T-cell (primary cell): Measurements from ENCODE around the gene EPB41L4A. TPM values are rescaled to one million over a fixed set of nuclear protein-coding genes. Genes with fewer than 3 reads are reported as not detected.

Source experiments
- ATAC-seq, 4 experiments: fragments of 200-7000 bp in 3 of 4; fragments of 150-1000 bp in 1 of 4; cut with Tn5 transposase; replicated peaks in 1 of 4; 1 replicate in 3 of 4; 2 replicates in 1 of 4; pipeline ENCODE4 v1.10.0; 2021; ENCODE audit warnings: moderate library complexity in 3 of 4, mild to moderate bottlenecking in 2 of 4, moderate number of reproducible peaks in 1 of 4
- CTCF ChIA-PET, 2 donors: fragments of 300-600 bp; sonication (Branson Sonifier 250); formaldehyde crosslinking; loops; one replicate each; lab custom pipeline; 2022; ENCODE audit warnings: antibody characterized with exemption in 2 of 2; lab: Charles Lee
- POLR2A ChIA-PET, 2 donors: fragments of 300-600 bp; sonication (Branson Sonifier 250); formaldehyde crosslinking; loops; one replicate each; lab custom pipeline; 2022; ENCODE audit warnings: antibody characterized with exemption in 2 of 2; lab: Charles Lee
- DNase-seq, 35 experiments: peaks; one replicate each; pipeline versions ENCODE4 v3.0.0 to v3.0.0-alpha.2; 2013 to 2023
- H3K27ac ChIP-seq: one replicate; pipeline ENCODE4 v1.5.1; 2013; ENCODE audit warnings: low read length
- H3K27me3 ChIP-seq, 2 experiments: replicated peaks in 1 of 2; 1 replicate in 1 of 2; 2 replicates in 1 of 2; pipeline versions ENCODE4 v1.6.1 to v1.7.0; 2013; ENCODE audit warnings: low read length in 1 of 2, mixed read lengths in 1 of 2; ENCODE audit not compliant: control insufficient read depth in 2 of 2, insufficient read depth in 2 of 2; ENCODE audit errors: extremely low read depth in 1 of 2
- H3K36me3 ChIP-seq, 2 donors: 1 replicate in 1 of 2; 2 replicates in 1 of 2; pipeline versions ENCODE4 v1.6.1 to v1.7.0; 2013; ENCODE audit warnings: low read length in 1 of 2; ENCODE audit not compliant: control insufficient read depth in 2 of 2, insufficient read depth in 1 of 2; ENCODE audit errors: extremely low read depth in 1 of 2
- H3K4me1 ChIP-seq, 2 experiments: 1 replicate in 1 of 2; 2 replicates in 1 of 2; pipeline versions ENCODE4 v1.6.1 to v1.7.0; 2013; ENCODE audit warnings: low read length in 2 of 2, mixed read lengths in 1 of 2; ENCODE audit not compliant: insufficient read depth in 2 of 2, control insufficient read depth in 1 of 2; ENCODE audit errors: extremely low read depth in 1 of 2
- H3K4me3 ChIP-seq, 2 donors: 1 replicate in 1 of 2; 2 replicates in 1 of 2; pipeline versions ENCODE4 v1.5.1 to v1.7.0; 2013; ENCODE audit warnings: mild to moderate bottlenecking in 2 of 2, low read length in 1 of 2, moderate library complexity in 1 of 2; ENCODE audit not compliant: control insufficient read depth in 1 of 2; ENCODE audit errors: extremely low read depth in 1 of 2
- H3K9me3 ChIP-seq: 2 replicates; pipeline ENCODE4 v1.7.0; 2013
- H3K27ac Mint-ChIP-seq, 2 donors: one replicate each; pipeline ENCODE4 v1.8.0; 2020 to 2021; ENCODE audit warnings: mild to moderate bottlenecking in 2 of 2, mixed read lengths in 2 of 2
- H3K27me3 Mint-ChIP-seq, 2 donors: one replicate each; pipeline ENCODE4 v1.8.0; 2021 to 2022; ENCODE audit warnings: mixed read lengths in 2 of 2
- H3K36me3 Mint-ChIP-seq: one replicate; pipeline ENCODE4 v1.8.0; 2021; ENCODE audit warnings: mixed read lengths
- H3K4me1 Mint-ChIP-seq, 3 donors: one replicate each; pipeline ENCODE4 v1.8.0; 2020 to 2022; ENCODE audit warnings: mixed read lengths in 3 of 3, mild to moderate bottlenecking in 1 of 3
- H3K4me3 Mint-ChIP-seq, 3 donors: one replicate each; pipeline ENCODE4 v1.8.0; 2020 to 2022; ENCODE audit warnings: mild to moderate bottlenecking in 3 of 3, mixed read lengths in 3 of 3, moderate library complexity in 3 of 3
- H3K9me3 Mint-ChIP-seq, 3 donors: one replicate each; pipeline ENCODE4 v1.8.0; 2020 to 2022; ENCODE audit warnings: mixed read lengths in 3 of 3
- WGBS: methylation state at CpG from one replicate; pipeline ENCODE4 v1.1.5; 2013; ENCODE audit warnings: missing lambda C conversion rate; ENCODE audit not compliant: insufficient coverage; 5-methylcytosine and 5-hydroxymethylcytosine counted together
- total RNA-seq, 35 experiments: library from RNA in 6 of 35; stranded (reverse) in 6 of 35; fragments of 120-200 nt in 1 of 35; gene quantifications; one replicate each; pipeline versions ENCODE4 v1.2.1 to v1.2.4 and lab custom pipeline; 2013 to 2026

Gene EPB41L4A
- total RNA-seq, 5 donors from 2014 or later (not counting 1 experiment from before 2014, with no cell fraction given) = 0.47 to 2.5 (median 1.5) TPM

DNA sequence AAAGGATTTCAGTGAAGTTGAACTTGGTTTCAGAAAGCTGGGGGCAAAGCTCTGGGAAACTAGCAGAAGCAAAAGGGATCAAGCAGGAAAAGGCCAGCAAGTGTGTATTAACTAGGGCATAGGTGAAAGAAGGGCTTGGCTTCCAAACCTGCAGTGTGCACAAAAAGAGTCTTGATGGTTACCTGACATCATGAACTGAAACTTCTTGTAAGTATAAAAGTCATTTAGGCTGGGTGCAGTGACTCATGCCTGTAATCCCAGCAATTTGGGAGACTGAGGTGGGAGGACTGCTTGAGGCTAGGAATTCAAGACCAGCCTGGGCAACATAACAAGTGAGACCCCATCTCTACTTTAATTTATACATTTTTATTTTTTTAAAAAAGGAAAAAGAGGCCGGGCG lies 216.4 kb downstream of the EPB41L4A start:
- Mint-ChIP-seq H3K9me3 (no peaks in the 10 kb centered on the region), H3K36me3 (no peaks in the 10 kb centered on the region), H3K27ac (no peak overlapping the region), H3K4me1 (no peaks in the 10 kb centered on the region), H3K4me3 (no peak overlapping the region), H3K27me3 (peaks cover 39 to 53% of the 10 kb centered on the region in 2 donors)
- H3K9me3 ChIP-seq = no peaks in the 10 kb centered on the region
- POLR2A ChIA-PET = no interaction called here
- DNase-seq (no peak), ATAC-seq (no peak)
- H3K4me1 ChIP-seq = no peaks in the 10 kb centered on the region
- peaks cover 2 to 7% of the 10 kb centered on the region in 2 experiments for H3K27me3 ChIP-seq
- CTCF ChIA-PET = no interaction called here
- H3K27ac ChIP-seq = no peak overlapping the region
- WGBS = no CpG with 5 or more reads among the region's 2 CpGs
- H3K4me3 ChIP-seq = no peak overlapping the region
- no peaks in the 10 kb centered on the region for H3K36me3 ChIP-seq

DNA sequence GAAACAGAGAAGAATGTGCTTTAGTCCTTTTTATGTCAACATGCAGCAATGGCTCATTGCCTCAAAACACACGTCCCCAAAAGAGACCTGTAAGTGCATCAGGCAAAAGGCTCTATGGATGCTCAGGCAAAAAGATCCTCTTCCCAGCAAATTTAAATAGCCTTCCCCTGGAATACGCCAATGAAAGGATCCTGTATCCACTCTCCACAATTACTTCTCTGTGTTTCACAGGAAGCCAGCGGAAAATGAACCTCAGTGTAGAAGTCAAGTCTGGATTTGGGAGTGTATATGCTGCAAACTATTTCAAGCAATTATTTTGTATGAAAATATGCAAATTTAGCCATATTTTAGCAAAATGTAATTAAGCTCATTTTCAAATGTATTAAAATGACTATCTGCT lies 217.9 kb downstream of the EPB41L4A start:
- ATAC-seq = no peak
- Mint-ChIP-seq H3K27me3 (peaks cover 26 to 39% of the 10 kb centered on the region in 2 donors), H3K36me3 (no peaks in the 10 kb centered on the region), H3K4me3 (no peak overlapping the region), H3K4me1 (no peaks in the 10 kb centered on the region), H3K9me3 (no peaks in the 10 kb centered on the region), H3K27ac (no peak overlapping the region)
- no peak for DNase-seq
- CTCF ChIA-PET = no interaction called here
- no peak overlapping the region for H3K27ac ChIP-seq
- H3K4me3 ChIP-seq = no peak overlapping the region
- no peaks in the 10 kb centered on the region for H3K4me1 ChIP-seq
- POLR2A ChIA-PET = no interaction called here
- H3K36me3 ChIP-seq = no peaks in the 10 kb centered on the region
- H3K27me3 ChIP-seq = peaks cover 2 to 7% of the 10 kb centered on the region in 2 experiments
- H3K9me3 ChIP-seq = no peaks in the 10 kb centered on the region
- no CpG with 5 or more reads among the region's 3 CpGs for WGBS

DNA sequence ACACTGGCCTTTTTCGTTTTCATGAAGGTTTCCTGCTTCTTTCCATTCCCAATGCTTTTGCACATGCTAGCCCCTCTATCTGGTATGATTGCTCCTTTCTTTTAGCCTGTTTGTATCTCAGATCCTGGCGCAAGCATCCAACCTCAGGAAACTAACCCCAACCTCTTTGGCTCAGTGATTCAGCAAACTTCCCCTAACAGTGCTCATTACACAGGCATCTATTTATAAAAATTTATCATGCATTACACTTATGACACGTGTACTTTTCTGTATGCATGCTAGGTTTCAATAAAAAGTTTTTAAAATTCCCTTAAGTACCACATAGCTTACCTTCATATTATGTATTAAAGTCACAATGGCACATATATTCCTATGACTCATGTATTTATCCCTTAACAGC lies 218.9 kb downstream of the EPB41L4A start:
- Mint-ChIP-seq H3K4me3 (no peak overlapping the region), H3K9me3 (no peaks in the 10 kb centered on the region), H3K4me1 (no peaks in the 10 kb centered on the region), H3K27me3 (peaks cover 26 to 33% of the 10 kb centered on the region in 2 donors), H3K36me3 (no peaks in the 10 kb centered on the region), H3K27ac (no peak overlapping the region)
- no peak for DNase-seq
- no peak for ATAC-seq
- ChIA-PET CTCF (no interaction called here), POLR2A (no interaction called here)
- WGBS = 38% methylated on average over 1 of the region's 3 CpGs
- no peaks in the 10 kb centered on the region for H3K4me1 ChIP-seq
- H3K36me3 ChIP-seq = no peaks in the 10 kb centered on the region
- H3K4me3 ChIP-seq = no peak overlapping the region
- H3K9me3 ChIP-seq = no peaks in the 10 kb centered on the region
- peaks cover 2% of the 10 kb centered on the region in 2 experiments for H3K27me3 ChIP-seq
- H3K27ac ChIP-seq = no peak overlapping the region

DNA sequence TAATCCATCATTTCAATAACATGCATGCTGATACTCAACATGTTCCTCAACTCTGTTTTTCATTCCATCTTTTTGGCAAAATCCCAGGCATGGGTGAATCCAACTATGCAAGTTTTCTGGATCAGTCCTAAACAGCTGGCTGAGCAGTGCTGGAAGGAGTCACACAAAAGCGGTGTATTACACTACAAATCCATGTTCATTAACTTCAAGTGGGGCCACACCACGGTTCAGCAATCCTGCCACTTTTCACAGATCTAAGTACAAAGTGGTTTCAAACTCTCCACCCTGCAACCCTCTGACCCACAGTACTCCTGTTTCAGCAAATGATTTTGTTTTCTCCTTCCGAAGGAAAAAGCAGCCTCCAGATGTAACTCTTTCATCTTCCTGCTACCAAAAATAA lies 222.5 kb downstream of the EPB41L4A start:
- H3K9me3 ChIP-seq = no peaks in the 10 kb centered on the region
- no peak overlapping the region for H3K4me3 Mint-ChIP-seq
- no peak overlapping the region for H3K27ac Mint-ChIP-seq
- H3K4me1 Mint-ChIP-seq = no peaks in the 10 kb centered on the region
- DNase-seq = no peak
- H3K27me3 ChIP-seq = peaks cover 0 to 4% of the 10 kb centered on the region in 2 experiments
- H3K4me3 ChIP-seq = no peak overlapping the region
- no peaks in the 10 kb centered on the region for H3K4me1 ChIP-seq
- peaks cover 19% of the 10 kb centered on the region in 2 donors for H3K27me3 Mint-ChIP-seq
- H3K9me3 Mint-ChIP-seq = no peaks in the 10 kb centered on the region
- ATAC-seq = no peak
- ChIA-PET CTCF (no interaction called here), POLR2A (no interaction called here)
- WGBS = 77% methylated on average over 3 of the region's 3 CpGs
- no peak overlapping the region for H3K27ac ChIP-seq
- no peaks in the 10 kb centered on the region for H3K36me3 ChIP-seq
- H3K36me3 Mint-ChIP-seq = no peaks in the 10 kb centered on the region

DNA sequence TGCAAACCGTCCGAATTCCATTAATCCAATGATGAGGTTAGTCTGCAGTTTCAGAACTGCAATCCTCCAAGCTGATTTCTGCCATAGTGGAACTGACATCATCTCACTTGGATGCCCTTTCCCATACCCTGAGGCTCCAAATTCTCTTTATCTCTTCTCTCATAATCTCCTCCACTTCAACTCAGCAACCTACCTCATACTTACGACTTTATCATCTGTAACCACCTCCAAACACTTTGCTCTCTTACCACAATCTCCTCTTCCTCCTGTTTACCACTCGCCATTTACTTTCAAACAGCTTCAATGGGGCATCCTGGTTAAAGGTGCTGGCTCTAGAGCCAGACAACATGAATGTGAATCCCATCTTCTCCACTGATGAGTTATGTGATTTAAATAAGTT lies 223.2 kb downstream of the EPB41L4A start:
- ATAC-seq (no peak), DNase-seq (no peak)
- Histone ChIP-seq H3K9me3 (no peaks in the 10 kb centered on the region), H3K27ac (no peak overlapping the region), H3K36me3 (no peaks in the 10 kb centered on the region), H3K4me1 (no peaks in the 10 kb centered on the region), H3K4me3 (no peak overlapping the region), H3K27me3 (peaks cover 0 to 4% of the 10 kb centered on the region in 2 experiments)
- Mint-ChIP-seq H3K27ac (no peak overlapping the region), H3K27me3 (peaks cover 19% of the 10 kb centered on the region in 2 donors), H3K9me3 (no peaks in the 10 kb centered on the region), H3K36me3 (no peaks in the 10 kb centered on the region), H3K4me1 (no peaks in the 10 kb centered on the region), H3K4me3 (no peak overlapping the region)
- WGBS = 84% methylated on average over 4 of the region's 4 CpGs
- ChIA-PET CTCF (interaction anchor here in 1 of 2 donors (1.1 kb wide), 1 partner anchor 21 kb away, joined by 3 read pairs; no protein-coding TSS in a partner anchor), POLR2A (no interaction called here)

DNA sequence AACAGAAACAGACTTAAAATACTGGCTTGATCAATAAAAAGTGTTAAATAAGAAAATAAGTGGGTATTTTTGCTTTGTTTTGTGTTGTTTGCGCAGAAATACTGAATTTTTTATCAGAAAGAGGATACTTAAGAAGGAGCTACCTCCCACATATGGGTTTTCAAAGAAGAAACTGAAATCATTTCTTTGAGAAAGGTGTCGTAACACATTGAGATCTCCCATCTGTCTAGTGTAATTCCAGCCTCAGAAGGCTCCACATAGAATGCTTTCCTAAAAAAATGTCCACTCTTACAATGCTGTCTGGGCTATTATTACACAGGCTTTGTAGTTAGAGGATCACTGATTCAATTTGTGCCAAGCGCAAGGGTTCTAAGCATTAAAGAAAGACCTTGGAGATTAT lies 226.2 kb downstream of the EPB41L4A start:
- Mint-ChIP-seq H3K4me3 (no peak overlapping the region), H3K36me3 (no peaks in the 10 kb centered on the region)
- no CpG with 5 or more reads among the region's 3 CpGs for WGBS

DNA sequence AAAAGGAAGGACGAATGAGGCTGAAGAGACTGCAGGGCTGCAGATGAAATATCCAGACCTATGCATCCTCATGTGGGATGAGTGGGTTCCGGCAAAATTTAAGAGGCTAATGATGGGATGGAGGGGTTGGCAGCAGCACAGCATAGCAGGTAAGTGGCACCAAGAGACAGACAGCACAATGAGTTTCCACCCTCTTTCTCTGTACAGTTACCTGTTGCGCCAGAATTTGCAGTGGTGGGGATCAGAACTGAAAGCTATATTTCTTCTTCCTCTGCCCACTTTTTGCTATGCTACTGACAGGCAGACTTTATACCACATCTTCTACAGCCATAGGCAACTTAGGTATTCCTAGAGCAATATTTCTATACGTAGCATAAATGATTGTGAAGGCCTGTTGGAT lies 227.0 kb downstream of the EPB41L4A start:
- Histone ChIP-seq H3K27ac (no peak overlapping the region), H3K36me3 (no peaks in the 10 kb centered on the region), H3K4me1 (no peaks in the 10 kb centered on the region), H3K9me3 (no peaks in the 10 kb centered on the region), H3K27me3 (peaks cover 0 to 7% of the 10 kb centered on the region in 2 experiments), H3K4me3 (no peak overlapping the region)
- Mint-ChIP-seq H3K9me3 (no peaks in the 10 kb centered on the region), H3K4me1 (no peaks in the 10 kb centered on the region), H3K4me3 (no peak overlapping the region), H3K27me3 (peaks cover 24 to 31% of the 10 kb centered on the region in 2 donors), H3K27ac (no peak overlapping the region), H3K36me3 (no peaks in the 10 kb centered on the region)
- ATAC-seq = no peak
- ChIA-PET CTCF (no interaction called here), POLR2A (no interaction called here)
- WGBS = 63% methylated on average over 1 of the region's 4 CpGs
- DNase-seq = no peak

More for the DNA sequence above, 226.2 kb downstream of the EPB41L4A start:
- DNase-seq = no peak
- ChIA-PET CTCF (no interaction called here), POLR2A (no interaction called here)
- no peak for ATAC-seq
- Histone ChIP-seq H3K9me3 (no peaks in the 10 kb centered on the region), H3K27me3 (peaks cover 0 to 7% of the 10 kb centered on the region in 2 experiments), H3K4me1 (no peaks in the 10 kb centered on the region), H3K36me3 (no peaks in the 10 kb centered on the region), H3K4me3 (no peak overlapping the region), H3K27ac (no peak overlapping the region)
- no peaks in the 10 kb centered on the region for H3K4me1 Mint-ChIP-seq
- H3K27me3 Mint-ChIP-seq = peaks cover 19 to 25% of the 10 kb centered on the region in 2 donors
- H3K9me3 Mint-ChIP-seq = no peaks in the 10 kb centered on the region
- H3K27ac Mint-ChIP-seq = no peak overlapping the region
